ENCODE data around the gene PPFIA2.

PPFIA2 gene

DNA sequence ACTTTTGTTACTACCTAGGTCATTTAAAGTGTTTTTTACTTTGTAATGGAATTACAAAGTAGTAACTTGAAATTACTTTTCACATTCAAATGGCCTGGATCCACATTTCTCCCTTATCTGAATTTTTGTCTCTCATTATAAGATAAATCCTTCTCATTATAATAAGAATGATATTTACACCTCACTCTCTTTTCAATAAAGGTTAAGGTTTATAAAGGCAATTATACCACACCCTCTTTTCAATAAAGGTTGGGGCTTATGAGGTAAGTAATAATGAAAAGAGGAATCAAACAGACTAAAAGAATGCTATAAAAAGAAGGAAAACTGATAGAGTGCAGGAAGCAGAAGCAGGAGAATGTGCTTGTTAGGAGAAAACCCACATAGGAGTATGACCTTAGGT is 470.5 kb downstream of the PPFIA2 start:
- DNase-seq (ENCODE audit: low read depth) = no peak
- no peak overlapping the region for H3K4me3 ChIP-seq (ENCODE audit: low read depth, low read length)
- TF ChIP-seq, protein P1, sequence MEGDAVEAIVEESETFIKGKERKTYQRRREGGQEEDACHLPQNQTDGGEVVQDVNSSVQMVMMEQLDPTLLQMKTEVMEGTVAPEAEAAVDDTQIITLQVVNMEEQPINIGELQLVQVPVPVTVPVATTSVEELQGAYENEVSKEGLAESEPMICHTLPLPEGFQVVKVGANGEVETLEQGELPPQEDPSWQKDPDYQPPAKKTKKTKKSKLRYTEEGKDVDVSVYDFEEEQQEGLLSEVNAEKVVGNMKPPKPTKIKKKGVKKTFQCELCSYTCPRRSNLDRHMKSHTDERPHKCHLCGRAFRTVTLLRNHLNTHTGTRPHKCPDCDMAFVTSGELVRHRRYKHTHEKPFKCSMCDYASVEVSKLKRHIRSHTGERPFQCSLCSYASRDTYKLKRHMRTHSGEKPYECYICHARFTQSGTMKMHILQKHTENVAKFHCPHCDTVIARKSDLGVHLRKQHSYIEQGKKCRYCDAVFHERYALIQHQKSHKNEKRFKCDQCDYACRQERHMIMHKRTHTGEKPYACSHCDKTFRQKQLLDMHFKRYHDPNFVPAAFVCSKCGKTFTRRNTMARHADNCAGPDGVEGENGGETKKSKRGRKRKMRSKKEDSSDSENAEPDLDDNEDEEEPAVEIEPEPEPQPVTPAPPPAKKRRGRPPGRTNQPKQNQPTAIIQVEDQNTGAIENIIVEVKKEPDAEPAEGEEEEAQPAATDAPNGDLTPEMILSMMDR (IDR thresholded peaks at IDR 0.05; ENCODE audit: control insufficient read depth, extremely low read depth, insufficient read depth) = no peak

DNA sequence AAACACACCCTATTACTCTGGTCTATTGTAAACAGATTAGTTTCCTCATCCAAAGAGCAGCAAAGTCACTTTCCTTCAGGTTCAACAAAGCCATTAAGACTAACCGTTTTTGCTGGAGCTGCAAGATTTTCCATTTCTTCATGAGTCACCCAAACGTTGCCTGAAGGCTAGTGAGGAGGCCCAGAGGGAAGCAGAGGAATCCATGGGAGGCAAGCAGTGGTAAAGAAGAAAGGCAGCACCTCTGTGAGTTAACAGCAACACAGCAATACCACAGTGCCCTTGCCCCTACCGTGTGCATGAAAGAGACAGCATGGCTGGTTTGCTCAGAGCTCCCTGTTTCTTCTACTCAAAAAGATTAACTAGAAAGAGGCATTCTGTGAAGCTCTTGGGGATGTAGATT is 475.0 kb downstream of the PPFIA2 start:
- TF ChIP-seq, protein P1 (IDR thresholded peaks at IDR 0.05; ENCODE audit: control insufficient read depth, extremely low read depth, insufficient read depth) = no peak
- no peak for DNase-seq (ENCODE audit: low read depth)
- no peak overlapping the region for H3K4me3 ChIP-seq (ENCODE audit: low read depth, low read length)

DNA sequence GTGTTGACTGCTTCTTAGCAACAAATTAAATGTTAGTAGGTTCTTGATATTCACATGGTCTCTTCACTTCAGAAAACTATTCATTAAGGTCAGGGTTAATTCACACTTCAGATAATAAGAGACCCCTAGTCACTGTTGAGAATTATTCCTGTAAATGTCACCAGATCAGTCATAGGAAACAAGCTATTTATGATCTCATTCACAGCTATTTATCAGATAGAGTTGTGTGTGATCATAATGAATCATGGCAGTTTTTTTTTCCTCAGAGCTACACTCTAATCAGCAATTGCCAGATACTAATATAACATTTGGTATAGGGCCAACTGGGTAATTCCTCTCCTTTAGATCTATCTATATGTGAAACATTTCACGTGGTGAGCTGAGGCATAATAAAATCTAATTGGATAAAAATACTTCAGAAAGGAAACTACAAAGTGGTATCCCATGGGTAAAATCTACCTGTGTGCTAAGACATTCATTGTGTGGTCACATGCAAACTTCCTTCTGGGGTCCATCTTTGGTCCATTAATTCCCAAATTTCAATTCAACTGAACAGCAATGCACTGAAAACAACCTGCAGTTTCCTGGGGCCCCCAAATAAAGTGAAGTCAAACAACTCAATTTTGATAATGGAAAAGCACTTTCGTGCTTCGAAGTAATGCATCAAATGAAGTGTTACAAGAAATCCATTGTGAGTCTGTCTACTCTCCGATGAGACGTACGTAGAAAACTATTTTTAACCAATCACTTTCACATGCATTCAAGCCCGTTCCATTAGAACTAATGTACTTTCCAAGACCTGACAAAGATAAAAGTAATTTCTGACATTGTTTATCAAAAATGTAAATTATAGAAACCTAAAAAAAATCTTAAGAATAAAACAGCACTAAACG is 484.3 kb downstream of the PPFIA2 start:
- TF ChIP-seq, protein P1 (IDR thresholded peaks at IDR 0.05; ENCODE audit: control insufficient read depth, extremely low read depth, insufficient read depth) = no peak
- H3K4me3 ChIP-seq (ENCODE audit: low read depth, low read length) = no peak overlapping the region
- DNase-seq (ENCODE audit: low read depth) = no peak

DNA sequence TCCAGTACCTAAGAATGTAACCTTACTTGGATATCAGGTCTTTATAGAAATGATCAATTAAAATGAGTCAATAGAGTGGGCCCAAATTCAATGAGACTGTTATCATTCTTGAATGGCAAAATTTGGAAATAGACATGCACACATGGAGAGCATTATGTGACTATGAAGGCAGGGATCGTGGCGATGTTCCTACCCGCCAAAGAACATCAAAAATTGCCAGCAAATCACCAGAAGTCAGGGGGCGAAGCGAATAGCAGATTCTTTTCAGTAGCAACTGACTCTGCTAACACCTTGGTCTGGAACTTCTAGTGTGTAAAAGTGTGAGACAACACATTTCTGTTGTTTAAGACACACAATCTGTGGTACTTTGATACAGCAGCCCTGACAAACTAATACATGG is 488.8 kb downstream of the PPFIA2 start:
- TF ChIP-seq, protein P1 (IDR thresholded peaks at IDR 0.05; ENCODE audit: control insufficient read depth, extremely low read depth, insufficient read depth) = no peak

DNA sequence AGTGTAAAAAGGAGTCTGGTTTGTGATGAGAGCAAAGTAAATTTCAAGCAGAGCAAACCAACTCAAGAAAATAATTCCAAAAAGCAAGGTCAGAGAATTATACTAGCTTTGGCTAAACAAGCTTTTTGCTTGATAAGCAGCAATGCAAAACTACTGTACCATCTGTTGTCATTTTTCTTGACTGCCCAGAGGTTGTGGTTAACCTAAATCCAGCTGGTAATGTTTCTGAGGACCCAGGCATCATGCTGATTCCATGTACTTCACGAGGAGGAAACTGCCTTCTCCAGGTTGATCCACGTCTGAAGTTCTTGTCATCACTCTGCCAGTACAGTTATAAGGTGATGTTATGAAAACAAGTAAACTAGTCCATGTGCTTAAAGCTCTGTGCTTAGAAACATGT is 496.1 kb downstream of the PPFIA2 start:
- TF ChIP-seq, protein P1 (IDR thresholded peaks at IDR 0.05; ENCODE audit: control insufficient read depth, extremely low read depth, insufficient read depth) = no peak
- DNase-seq (ENCODE audit: low read depth) = no peak
- H3K4me3 ChIP-seq (ENCODE audit: low read depth, low read length) = no peak overlapping the region

More for the DNA sequence above, 488.8 kb downstream of the PPFIA2 start:
- H3K4me3 ChIP-seq (ENCODE audit: low read depth, low read length) = no peak overlapping the region
- no peak for DNase-seq (ENCODE audit: low read depth)

DNA sequence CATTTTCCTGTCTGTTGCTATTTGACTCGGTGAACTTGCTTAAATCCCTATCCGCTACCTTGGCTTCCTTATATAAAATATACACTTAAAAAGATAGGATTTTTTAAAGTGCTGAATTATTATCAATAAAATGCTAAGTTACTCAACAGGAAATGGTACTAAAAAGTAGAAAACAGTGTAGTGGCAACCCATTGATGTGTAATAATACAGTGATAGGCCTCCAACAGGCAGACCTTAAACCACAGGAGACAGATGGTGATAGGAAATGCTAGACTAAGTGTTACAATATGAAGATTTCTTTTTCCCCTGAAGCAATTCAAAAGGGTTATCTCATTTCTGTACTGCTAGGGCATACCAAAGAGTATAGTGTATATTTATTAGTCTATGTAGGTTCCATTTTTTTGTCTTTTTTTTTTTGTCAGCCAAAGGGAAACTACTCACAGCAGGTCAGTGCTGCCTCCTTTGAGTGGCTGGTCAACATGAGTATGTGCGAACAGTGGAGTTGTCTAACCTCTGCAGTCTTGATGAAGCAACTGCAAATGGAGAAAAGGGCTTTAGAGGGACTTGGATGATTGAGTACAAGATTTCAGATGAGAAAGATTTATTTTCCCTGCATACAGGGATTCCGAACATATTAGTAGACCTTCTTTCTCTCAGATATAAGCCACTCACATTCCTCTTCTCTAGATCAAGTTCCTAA is 497.5 kb downstream of the PPFIA2 start:
- TF ChIP-seq, protein P1 (IDR thresholded peaks at IDR 0.05; ENCODE audit: control insufficient read depth, extremely low read depth, insufficient read depth) = no peak
- no peak for DNase-seq (ENCODE audit: low read depth)
- H3K4me3 ChIP-seq (ENCODE audit: low read depth, low read length) = no peak overlapping the region

All from LNCaP clone FGC (cell line).